ENCODE data around the gene RCAN3. TPM values are rescaled to one million over a fixed set of nuclear protein-coding genes. Genes with fewer than 3 reads are reported as not detected.

The RCAN3 gene
- total and polyA plus RNA-seq, 2 experiments from 2014 or later: 6.2 to 10.1 TPM

DNA sequence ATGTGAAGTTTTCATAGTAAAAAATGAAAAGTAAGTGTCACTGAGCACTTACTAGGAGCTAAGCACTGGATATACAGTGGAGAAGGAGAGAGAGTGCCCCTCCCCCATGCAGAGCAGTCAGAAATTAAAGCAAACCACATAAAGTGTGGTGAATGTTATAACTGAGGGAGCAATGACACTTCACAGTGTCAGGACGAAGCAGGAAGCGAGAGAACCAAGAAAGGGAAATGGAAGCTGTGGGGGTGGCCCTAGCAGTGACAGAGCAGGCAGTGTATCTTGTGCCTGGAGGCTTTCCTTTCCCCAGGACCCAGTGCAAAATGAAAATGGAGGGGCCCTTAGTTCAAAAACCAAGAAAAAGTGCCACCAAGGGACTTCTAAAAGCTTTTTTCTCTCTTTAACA is 21.5 kb upstream of the RCAN3 start:
- Histone ChIP-seq H3K79me2 (no peaks in the 10 kb centered on the region), H3K4me3 (no peak overlapping the region), H4K20me1 (ENCODE audit: insufficient read depth, poor library complexity, severe bottlenecking) (no peaks in the 10 kb centered on the region), H3K9me2 (replicated peaks; ENCODE audit: insufficient read depth) (no peaks in the 10 kb centered on the region), H3K36me3 (replicated peaks; ENCODE audit: insufficient read depth, low read depth) (no peaks in the 10 kb centered on the region), H3K4me1 (ENCODE audit: insufficient read depth) (peaks cover 4% of the 10 kb centered on the region), H3K4me2 (no peak overlapping the region), H2AFZ (no peak overlapping the region), H3K27me3 (no peaks in the 10 kb centered on the region), H3K27ac (no peak overlapping the region), H3K9me3 (ENCODE audit: low read depth) (no peaks in the 10 kb centered on the region)
- 82% methylated on average over 2 of the region's 2 CpGs for WGBS (ENCODE audit: low lambda C conversion rate, missing lambda C conversion rate)
- DNase-seq (ENCODE audit: low spot score): no peak
- TF ChIP-seq EZH2 (IDR thresholded peaks at IDR 0.05; ENCODE audit: borderline replicate concordance) (no peak), EZH2phosphoT487 (IDR thresholded peaks at IDR 0.05; ENCODE audit: low read depth, severe bottlenecking, unreplicated experiment) (no peak)
- TF ChIP-seq, protein P1, sequence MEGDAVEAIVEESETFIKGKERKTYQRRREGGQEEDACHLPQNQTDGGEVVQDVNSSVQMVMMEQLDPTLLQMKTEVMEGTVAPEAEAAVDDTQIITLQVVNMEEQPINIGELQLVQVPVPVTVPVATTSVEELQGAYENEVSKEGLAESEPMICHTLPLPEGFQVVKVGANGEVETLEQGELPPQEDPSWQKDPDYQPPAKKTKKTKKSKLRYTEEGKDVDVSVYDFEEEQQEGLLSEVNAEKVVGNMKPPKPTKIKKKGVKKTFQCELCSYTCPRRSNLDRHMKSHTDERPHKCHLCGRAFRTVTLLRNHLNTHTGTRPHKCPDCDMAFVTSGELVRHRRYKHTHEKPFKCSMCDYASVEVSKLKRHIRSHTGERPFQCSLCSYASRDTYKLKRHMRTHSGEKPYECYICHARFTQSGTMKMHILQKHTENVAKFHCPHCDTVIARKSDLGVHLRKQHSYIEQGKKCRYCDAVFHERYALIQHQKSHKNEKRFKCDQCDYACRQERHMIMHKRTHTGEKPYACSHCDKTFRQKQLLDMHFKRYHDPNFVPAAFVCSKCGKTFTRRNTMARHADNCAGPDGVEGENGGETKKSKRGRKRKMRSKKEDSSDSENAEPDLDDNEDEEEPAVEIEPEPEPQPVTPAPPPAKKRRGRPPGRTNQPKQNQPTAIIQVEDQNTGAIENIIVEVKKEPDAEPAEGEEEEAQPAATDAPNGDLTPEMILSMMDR (IDR thresholded peaks at IDR 0.05; ENCODE audit: poor library complexity): no peak

DNA sequence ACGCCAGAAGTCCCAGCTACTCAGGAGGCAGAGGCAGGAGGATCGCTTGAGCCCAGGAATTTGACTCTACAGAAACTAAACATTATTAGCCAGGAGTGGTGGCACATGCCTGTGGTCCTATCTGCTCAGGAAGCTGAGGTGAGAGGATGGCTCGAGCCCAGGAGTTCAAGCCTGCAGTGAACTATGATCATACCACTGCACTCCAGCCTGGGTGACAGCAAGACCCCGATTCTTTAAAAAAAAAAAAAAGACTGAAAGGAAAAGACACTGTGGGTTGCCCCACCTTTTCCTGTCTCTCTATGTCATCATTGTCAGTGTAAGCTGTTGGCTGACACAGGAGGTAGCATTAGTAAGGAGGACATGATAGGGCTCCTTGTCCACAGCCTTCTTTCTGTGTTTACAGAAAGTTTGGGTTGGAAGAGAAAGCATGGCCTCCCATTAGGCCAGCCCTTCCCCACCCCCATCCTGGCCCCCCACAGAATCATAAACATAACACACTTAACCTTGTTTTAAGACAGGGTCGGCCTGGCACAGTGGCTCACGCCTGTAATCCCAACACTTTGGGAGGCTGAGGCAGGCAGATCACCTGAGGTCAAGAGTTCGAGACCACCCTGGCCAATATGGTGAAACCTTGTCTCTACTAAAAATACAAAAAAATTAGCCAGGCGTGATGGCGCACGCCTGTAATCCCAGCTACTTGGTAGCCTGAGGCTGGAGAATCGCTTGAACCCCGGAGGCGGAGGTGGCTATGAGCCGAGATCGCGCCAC is 20.6 kb upstream of the RCAN3 start:
- 86% methylated on average over 16 of the region's 16 CpGs for WGBS (ENCODE audit: low lambda C conversion rate, missing lambda C conversion rate)
- TF ChIP-seq EZH2phosphoT487 (IDR thresholded peaks at IDR 0.05; ENCODE audit: low read depth, severe bottlenecking, unreplicated experiment) (no peak), EZH2 (IDR thresholded peaks at IDR 0.05; ENCODE audit: borderline replicate concordance) (no peak)
- TF ChIP-seq, protein P1 (IDR thresholded peaks at IDR 0.05; ENCODE audit: poor library complexity): no peak
- H2AFZ ChIP-seq: no peak overlapping the region
- H3K4me2 ChIP-seq: no peak overlapping the region
- no peaks in the 10 kb centered on the region for H3K4me1 ChIP-seq (ENCODE audit: insufficient read depth)
- DNase-seq (ENCODE audit: low spot score): no peak
- no peaks in the 10 kb centered on the region for H3K9me2 ChIP-seq (replicated peaks; ENCODE audit: insufficient read depth)
- H3K9me3 ChIP-seq (ENCODE audit: low read depth): no peaks in the 10 kb centered on the region
- H3K27ac ChIP-seq: no peak overlapping the region
- no peaks in the 10 kb centered on the region for H3K27me3 ChIP-seq
- H3K4me3 ChIP-seq: no peak overlapping the region
- H3K36me3 ChIP-seq (replicated peaks; ENCODE audit: insufficient read depth, low read depth): no peaks in the 10 kb centered on the region
- no peaks in the 10 kb centered on the region for H3K79me2 ChIP-seq
- H4K20me1 ChIP-seq (ENCODE audit: insufficient read depth, poor library complexity, severe bottlenecking): no peaks in the 10 kb centered on the region

- no peaks in the 10 kb centered on the region for H3K9me3 ChIP-seq (ENCODE audit: low read depth)
- TF ChIP-seq EZH2phosphoT487 (IDR thresholded peaks at IDR 0.05; ENCODE audit: low read depth, severe bottlenecking, unreplicated experiment): no peak
These were observed 19.2 kb upstream of the RCAN3 start for GRCh38 chr1:24483441-24483840.

GRCh38 chr1:24484199-24484598 is 18.4 kb upstream of the RCAN3 start:
- no peak overlapping the region for H2AFZ ChIP-seq
- no peak for DNase-seq (ENCODE audit: low spot score)
- no peaks in the 10 kb centered on the region for H3K79me2 ChIP-seq
- H3K27ac ChIP-seq: no peak overlapping the region
- H4K20me1 ChIP-seq (ENCODE audit: insufficient read depth, poor library complexity, severe bottlenecking): no peaks in the 10 kb centered on the region
- no peak overlapping the region for H3K4me3 ChIP-seq
- H3K4me1 ChIP-seq (ENCODE audit: insufficient read depth): no peaks in the 10 kb centered on the region
- H3K9me3 ChIP-seq (ENCODE audit: low read depth): no peaks in the 10 kb centered on the region
- no peaks in the 10 kb centered on the region for H3K9me2 ChIP-seq (replicated peaks; ENCODE audit: insufficient read depth)
- no peak overlapping the region for H3K4me2 ChIP-seq
- no peak for TF ChIP-seq EZH2phosphoT487 (IDR thresholded peaks at IDR 0.05; ENCODE audit: low read depth, severe bottlenecking, unreplicated experiment)
- no peak for TF ChIP-seq EZH2 (IDR thresholded peaks at IDR 0.05; ENCODE audit: borderline replicate concordance)
- TF ChIP-seq, protein P1 (IDR thresholded peaks at IDR 0.05; ENCODE audit: poor library complexity): no peak
- no peaks in the 10 kb centered on the region for H3K27me3 ChIP-seq
- no peaks in the 10 kb centered on the region for H3K36me3 ChIP-seq (replicated peaks; ENCODE audit: insufficient read depth, low read depth)
- 84% methylated on average over 4 of the region's 4 CpGs for WGBS (ENCODE audit: low lambda C conversion rate, missing lambda C conversion rate)

More at GRCh38 chr1:24483441-24483840, 19.2 kb upstream of the RCAN3 start:
- Histone ChIP-seq H3K27me3 (no peaks in the 10 kb centered on the region), H3K36me3 (replicated peaks; ENCODE audit: insufficient read depth, low read depth) (no peaks in the 10 kb centered on the region), H3K4me3 (no peak overlapping the region), H4K20me1 (ENCODE audit: insufficient read depth, poor library complexity, severe bottlenecking) (no peaks in the 10 kb centered on the region), H3K4me1 (ENCODE audit: insufficient read depth) (no peaks in the 10 kb centered on the region), H3K79me2 (no peaks in the 10 kb centered on the region), H3K4me2 (no peak overlapping the region), H3K27ac (no peak overlapping the region), H3K9me2 (replicated peaks; ENCODE audit: insufficient read depth) (no peaks in the 10 kb centered on the region), H2AFZ (no peak overlapping the region)
- WGBS (ENCODE audit: low lambda C conversion rate, missing lambda C conversion rate): 98% methylated on average over 5 of the region's 5 CpGs
- DNase-seq (ENCODE audit: low spot score): no peak
